H1 (cell line): ENCODE measurements around the gene DCTD. TPM values are rescaled to one million over a fixed set of nuclear protein-coding genes. Genes with fewer than 3 reads are reported as not detected.

ENCODE experiments used
- CHD1 ChIP-seq: IDR thresholded peaks from 2 replicates; pipeline ENCODE4 v1.6.1; 2012; ENCODE audit warnings: low read depth, low read length, improper control_type of control experiment
- CREB1 ChIP-seq: IDR thresholded peaks from 2 replicates; pipeline ENCODE4 v1.6.1; 2012; ENCODE audit warnings: inconsistent platforms
- KDM4A ChIP-seq: IDR thresholded peaks from one replicate; pipeline ENCODE4 v1.7.1; 2012; ENCODE audit warnings: low read depth, mild to moderate bottlenecking, moderate library complexity, low read length, inconsistent platforms; ENCODE audit not compliant: severe bottlenecking
- MAFK ChIP-seq: IDR thresholded peaks from 2 replicates; pipeline ENCODE4 v1.6.1; 2012; ENCODE audit warnings: low read depth, mild to moderate bottlenecking, improper control_type of control experiment, low read length
- NANOG ChIP-seq: IDR thresholded peaks from 2 replicates; pipeline ENCODE4 v1.6.1; 2011; ENCODE audit warnings: low read length, low read depth, mild to moderate bottlenecking, inconsistent platforms; ENCODE audit not compliant: insufficient read depth, poor library complexity, severe bottlenecking
- polyA plus RNA-seq, 7 experiments: library from polyadenylated mRNA; depleted of rRNA in 3 of 7; stranded (reverse) in 5 of 7; unstranded in 2 of 7; fragments of >200 nt in 5 of 7; fragments of 200-250 nt in 2 of 7; gene quantifications; 1 replicate in 5 of 7; 2 replicates in 1 of 7; 4 replicates in 1 of 7; pipeline versions ENCODE4 v1.2.1 to v1.2.3, GENCODE V29; 2011 to 2013; ENCODE audit warnings: missing spikeins in 2 of 7, mixed read lengths in 2 of 7
- total RNA-seq: library from RNA; stranded (reverse); fragmentation: NEBNext Ultra II Directional; extraction: Animal tissue kit (Norgen Biotek cat#: 25700); gene quantifications from 2 replicates; pipeline ENCODE4 v1.2.1, GENCODE V29; 2021
- TF ChIP-seq, protein P1 (sequence below), 3 experiments: IDR thresholded peaks; 1 replicate in 2 of 3; 2 replicates in 1 of 3; pipeline versions ENCODE4 v1.5.1 to v1.6.1; 2011; ENCODE audit warnings: low read length in 3 of 3, mild to moderate bottlenecking in 3 of 3, inconsistent platforms in 2 of 3, low read depth in 1 of 3, moderate library complexity in 1 of 3; ENCODE audit not compliant: insufficient read depth in 1 of 3; ENCODE audit errors: control extremely low read depth in 1 of 3

Gene DCTD
- total and polyA plus RNA-seq, 2 of the 8 experiments (the other 6 are each of a cell fraction or from before 2014, with no cell fraction given), result 60.2 to 69.5 TPM

DNA sequence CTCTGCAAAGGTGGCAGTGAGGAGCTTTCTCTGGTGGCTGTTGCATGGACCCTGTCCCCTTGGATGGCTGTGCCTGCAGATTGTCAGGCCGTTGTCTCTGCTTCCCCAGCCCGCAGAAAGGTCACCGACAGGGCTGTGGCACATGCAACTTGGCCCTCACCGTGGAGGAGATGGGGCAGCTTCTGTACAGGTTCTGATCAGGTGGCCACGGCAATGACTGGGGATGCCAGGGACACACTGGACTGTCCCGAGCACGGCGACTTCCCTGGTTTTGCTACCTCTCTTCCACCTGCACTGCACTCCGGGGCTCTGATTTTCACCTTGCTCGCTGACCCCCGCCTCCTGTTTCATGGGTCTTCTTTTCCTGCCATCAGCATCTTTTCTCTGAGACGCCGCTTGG lies 43.5 kb downstream of the DCTD start (continued):
- TF ChIP-seq, protein P1, sequence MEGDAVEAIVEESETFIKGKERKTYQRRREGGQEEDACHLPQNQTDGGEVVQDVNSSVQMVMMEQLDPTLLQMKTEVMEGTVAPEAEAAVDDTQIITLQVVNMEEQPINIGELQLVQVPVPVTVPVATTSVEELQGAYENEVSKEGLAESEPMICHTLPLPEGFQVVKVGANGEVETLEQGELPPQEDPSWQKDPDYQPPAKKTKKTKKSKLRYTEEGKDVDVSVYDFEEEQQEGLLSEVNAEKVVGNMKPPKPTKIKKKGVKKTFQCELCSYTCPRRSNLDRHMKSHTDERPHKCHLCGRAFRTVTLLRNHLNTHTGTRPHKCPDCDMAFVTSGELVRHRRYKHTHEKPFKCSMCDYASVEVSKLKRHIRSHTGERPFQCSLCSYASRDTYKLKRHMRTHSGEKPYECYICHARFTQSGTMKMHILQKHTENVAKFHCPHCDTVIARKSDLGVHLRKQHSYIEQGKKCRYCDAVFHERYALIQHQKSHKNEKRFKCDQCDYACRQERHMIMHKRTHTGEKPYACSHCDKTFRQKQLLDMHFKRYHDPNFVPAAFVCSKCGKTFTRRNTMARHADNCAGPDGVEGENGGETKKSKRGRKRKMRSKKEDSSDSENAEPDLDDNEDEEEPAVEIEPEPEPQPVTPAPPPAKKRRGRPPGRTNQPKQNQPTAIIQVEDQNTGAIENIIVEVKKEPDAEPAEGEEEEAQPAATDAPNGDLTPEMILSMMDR (IDR thresholded peaks at IDR 0.05; ENCODE audit: control extremely low read depth in 1 of 3, insufficient read depth in 1 of 3, low read depth in 1 of 3, low read length in 3 of 3), result no peak
- TF ChIP-seq CHD1, result no peak
- TF ChIP-seq CREB1, result no peak
- no peak for TF ChIP-seq NANOG
- TF ChIP-seq KDM4A, result no peak
- no peak for TF ChIP-seq MAFK
